PC-3 (cell line): Measurements from ENCODE around the gene SLC19A1.

Experiments
- CTCF ChIP-seq: fragments of 300-600 bp; sonication (generic); conservative IDR thresholded peaks from 2 replicates; pipeline ENCODE4 v1.5.1; 2017; ENCODE audit warnings: antibody characterized with exemption, low read depth, mild to moderate bottlenecking, low read length
- EZH2phosphoT487 ChIP-seq: fragments of 300-600 bp; sonication (generic); IDR thresholded peaks from 2 replicates; pipeline ENCODE4 v1.6.1; 2018; ENCODE audit warnings: mild to moderate bottlenecking, antibody characterized with exemption, low read length, borderline replicate concordance

- TF ChIP-seq CTCF (no peak), EZH2phosphoT487 (no peak)
Measured at GRCh38 chr21:45529785-45530422, 12.3 kb downstream of the SLC19A1 start.
